SK-N-SH (cell line): ENCODE results near the gene RLBP1. TPM values are rescaled to one million over a fixed set of nuclear protein-coding genes. Genes with fewer than 3 reads are reported as not detected.

Source experiments
- ELF1 ChIP-seq: IDR thresholded peaks from 2 replicates; pipeline ENCODE4 v1.4.0; 2012
- EP300 ChIP-seq, 2 experiments: IDR thresholded peaks; 2 replicates each; pipeline versions ENCODE4 v1.4.0 to v1.6.1; 2012; ENCODE audit warnings: borderline replicate concordance in 1 of 2, low read depth in 1 of 2, low read length in 1 of 2
- EZH2phosphoT487 ChIP-seq: fragments of 200-600 bp; sonication (generic); IDR thresholded peaks from 2 replicates; pipeline ENCODE4 v1.6.1; 2017; ENCODE audit warnings: low read depth, mixed run types, mild to moderate bottlenecking, antibody characterized with exemption, moderate library complexity, borderline replicate concordance
- FOSL2 ChIP-seq: IDR thresholded peaks from 2 replicates; pipeline ENCODE4 v1.4.0; 2012; ENCODE audit warnings: low read depth, mild to moderate bottlenecking, moderate library complexity, borderline replicate concordance
- FOXJ3 ChIP-seq: sonication (generic); formaldehyde crosslinking; IDR thresholded peaks from 2 replicates; pipeline ENCODE4 v1.5.1; 2020; ENCODE audit warnings: mild to moderate bottlenecking, missing genetic modification reagents
- GATA2 ChIP-seq: sonication (generic); formaldehyde crosslinking; IDR thresholded peaks from 2 replicates; pipeline ENCODE4 v1.5.0; 2020; ENCODE audit warnings: mild to moderate bottlenecking, missing genetic modification reagents
- JUND ChIP-seq: IDR thresholded peaks from 2 replicates; pipeline ENCODE4 v1.4.0; 2012
- MXI1 ChIP-seq: IDR thresholded peaks from 2 replicates; pipeline ENCODE4 v1.6.1; 2012; ENCODE audit warnings: mild to moderate bottlenecking, low read depth, low read length, improper control_type of control experiment
- RAD21 ChIP-seq: IDR thresholded peaks from 2 replicates; pipeline ENCODE4 v1.6.1; 2012; ENCODE audit warnings: mild to moderate bottlenecking, low read length
- RCOR1 ChIP-seq: fragments of 150-350 bp; IDR thresholded peaks from 2 replicates; pipeline ENCODE4 v1.6.1; 2017; ENCODE audit warnings: antibody characterized with exemption, low read length
- RFX5 ChIP-seq: IDR thresholded peaks from 2 replicates; pipeline ENCODE4 v1.6.1; 2012; ENCODE audit warnings: mild to moderate bottlenecking, improper control_type of control experiment, low read length
- SMC3 ChIP-seq: IDR thresholded peaks from 2 replicates; pipeline ENCODE4 v1.6.1; 2012; ENCODE audit warnings: low read depth, low read length, improper control_type of control experiment
- TCF12 ChIP-seq: IDR thresholded peaks from 2 replicates; pipeline ENCODE4 v1.4.0; 2012
- TEAD4 ChIP-seq: IDR thresholded peaks from 2 replicates; pipeline ENCODE4 v1.4.0; 2012; ENCODE audit warnings: mild to moderate bottlenecking, borderline replicate concordance; ENCODE audit not compliant: insufficient read depth
- YY1 ChIP-seq: IDR thresholded peaks from 2 replicates; pipeline ENCODE4 v1.4.0; 2012; ENCODE audit warnings: low read depth, mild to moderate bottlenecking
- polyA plus RNA-seq, 3 experiments: library from polyadenylated mRNA; depleted of rRNA; stranded (reverse); fragments of >200 nt; gene quantifications; 2 replicates each; pipeline ENCODE4 v1.2.3, GENCODE V29; 2012
- TF ChIP-seq, protein P1 (sequence below): IDR thresholded peaks from 2 replicates; pipeline ENCODE4 v1.4.0; 2012; ENCODE audit warnings: low read depth
- TF ChIP-seq, protein P2 (sequence below): fragments of 150-350 bp; IDR thresholded peaks from 2 replicates; pipeline ENCODE4 v1.6.1; 2016; ENCODE audit warnings: mild to moderate bottlenecking, low read depth, low read length
- TF ChIP-seq, protein P3 (sequence below): IDR thresholded peaks from 2 replicates; pipeline ENCODE4; 2012
- TF ChIP-seq, protein P4 (sequence below): IDR thresholded peaks from 2 replicates; pipeline ENCODE4 v1.6.1; 2012; ENCODE audit warnings: mild to moderate bottlenecking, low read depth, low read length, moderate library complexity

RLBP1 gene
- polyA plus RNA-seq, 1 of the 3 experiments (the other 2 are of a cell fraction), result not detected

DNA sequence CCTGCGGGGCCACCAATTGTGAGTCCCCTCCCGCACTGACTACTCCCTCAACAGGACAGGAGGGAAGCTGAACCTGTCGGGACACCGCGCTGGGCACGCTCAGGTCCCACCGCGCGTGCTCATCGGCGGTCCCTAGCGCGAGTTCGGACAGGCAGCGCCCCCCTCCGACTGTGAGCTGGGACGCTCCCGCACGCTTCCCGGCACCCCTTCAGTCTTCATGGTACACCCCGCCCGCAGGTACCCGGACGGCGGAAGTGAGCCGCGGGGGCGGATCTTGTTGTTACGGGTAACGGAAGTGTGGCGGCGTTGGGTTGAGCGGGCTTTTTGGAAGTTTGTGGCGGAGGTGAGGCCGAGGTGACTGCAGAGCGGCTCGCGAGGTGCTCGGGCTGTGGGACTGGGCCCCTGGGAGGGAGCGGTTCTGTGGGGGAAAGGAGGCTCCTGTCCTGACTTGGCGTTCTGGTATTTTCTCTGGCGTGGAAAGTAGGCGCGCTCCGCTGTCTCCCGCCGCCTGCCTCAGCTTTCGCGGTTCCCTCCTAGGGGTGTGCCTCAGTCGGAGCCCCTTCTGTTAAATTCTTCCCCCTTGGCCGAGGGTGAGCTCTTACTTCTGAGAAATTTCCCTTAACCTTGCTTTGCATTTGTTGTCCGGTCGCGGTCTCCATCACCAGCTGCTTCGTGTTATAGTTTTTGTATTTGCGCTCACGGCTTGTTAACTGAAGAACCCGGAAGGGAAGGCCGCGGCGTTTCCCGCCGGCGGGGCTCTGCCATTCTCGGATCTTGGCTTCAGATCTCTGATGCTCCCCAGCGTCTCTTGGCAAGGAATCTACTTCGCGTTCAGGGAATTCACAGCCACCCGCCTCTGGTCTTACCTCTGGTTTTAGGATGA lies 22.6 kb upstream of the RLBP1 start, which contains the start of gene FANCI (continued):
- TF ChIP-seq TEAD4 (no peak), TCF12 (no peak), MXI1 (peak; percentile 95; the same call in 1 of the 2 replicates), SMC3 (peak; percentile 48), ELF1 (peak; percentile 79), FOSL2 (no peak), GATA2 (CRISPR knock-in tag) (no peak), EP300 (IDR thresholded peaks at IDR 0.05; ENCODE audit: borderline replicate concordance in 1 of 2, low read depth in 1 of 2, low read length in 1 of 2) (no peak; a peak in 1 of 4 replicates), JUND (no peak), EZH2phosphoT487 (no peak), RCOR1 (no peak), RFX5 (no peak), RAD21 (peak; percentile 60), YY1 (0 out of 2 replicates have a peak, but pooled peaks have one; percentile 14), FOXJ3 (CRISPR knock-in tag) (no peak)
- TF ChIP-seq, protein P1, sequence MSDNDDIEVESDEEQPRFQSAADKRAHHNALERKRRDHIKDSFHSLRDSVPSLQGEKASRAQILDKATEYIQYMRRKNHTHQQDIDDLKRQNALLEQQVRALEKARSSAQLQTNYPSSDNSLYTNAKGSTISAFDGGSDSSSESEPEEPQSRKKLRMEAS, result peak; percentile 91
- TF ChIP-seq, protein P2, sequence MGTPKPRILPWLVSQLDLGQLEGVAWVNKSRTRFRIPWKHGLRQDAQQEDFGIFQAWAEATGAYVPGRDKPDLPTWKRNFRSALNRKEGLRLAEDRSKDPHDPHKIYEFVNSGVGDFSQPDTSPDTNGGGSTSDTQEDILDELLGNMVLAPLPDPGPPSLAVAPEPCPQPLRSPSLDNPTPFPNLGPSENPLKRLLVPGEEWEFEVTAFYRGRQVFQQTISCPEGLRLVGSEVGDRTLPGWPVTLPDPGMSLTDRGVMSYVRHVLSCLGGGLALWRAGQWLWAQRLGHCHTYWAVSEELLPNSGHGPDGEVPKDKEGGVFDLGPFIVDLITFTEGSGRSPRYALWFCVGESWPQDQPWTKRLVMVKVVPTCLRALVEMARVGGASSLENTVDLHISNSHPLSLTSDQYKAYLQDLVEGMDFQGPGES, result no peak
- TF ChIP-seq, protein P3, sequence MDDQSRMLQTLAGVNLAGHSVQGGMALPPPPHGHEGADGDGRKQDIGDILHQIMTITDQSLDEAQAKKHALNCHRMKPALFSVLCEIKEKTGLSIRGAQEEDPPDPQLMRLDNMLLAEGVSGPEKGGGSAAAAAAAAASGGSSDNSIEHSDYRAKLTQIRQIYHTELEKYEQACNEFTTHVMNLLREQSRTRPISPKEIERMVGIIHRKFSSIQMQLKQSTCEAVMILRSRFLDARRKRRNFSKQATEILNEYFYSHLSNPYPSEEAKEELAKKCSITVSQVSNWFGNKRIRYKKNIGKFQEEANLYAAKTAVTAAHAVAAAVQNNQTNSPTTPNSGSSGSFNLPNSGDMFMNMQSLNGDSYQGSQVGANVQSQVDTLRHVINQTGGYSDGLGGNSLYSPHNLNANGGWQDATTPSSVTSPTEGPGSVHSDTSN, result no peak
- TF ChIP-seq, protein P4, sequence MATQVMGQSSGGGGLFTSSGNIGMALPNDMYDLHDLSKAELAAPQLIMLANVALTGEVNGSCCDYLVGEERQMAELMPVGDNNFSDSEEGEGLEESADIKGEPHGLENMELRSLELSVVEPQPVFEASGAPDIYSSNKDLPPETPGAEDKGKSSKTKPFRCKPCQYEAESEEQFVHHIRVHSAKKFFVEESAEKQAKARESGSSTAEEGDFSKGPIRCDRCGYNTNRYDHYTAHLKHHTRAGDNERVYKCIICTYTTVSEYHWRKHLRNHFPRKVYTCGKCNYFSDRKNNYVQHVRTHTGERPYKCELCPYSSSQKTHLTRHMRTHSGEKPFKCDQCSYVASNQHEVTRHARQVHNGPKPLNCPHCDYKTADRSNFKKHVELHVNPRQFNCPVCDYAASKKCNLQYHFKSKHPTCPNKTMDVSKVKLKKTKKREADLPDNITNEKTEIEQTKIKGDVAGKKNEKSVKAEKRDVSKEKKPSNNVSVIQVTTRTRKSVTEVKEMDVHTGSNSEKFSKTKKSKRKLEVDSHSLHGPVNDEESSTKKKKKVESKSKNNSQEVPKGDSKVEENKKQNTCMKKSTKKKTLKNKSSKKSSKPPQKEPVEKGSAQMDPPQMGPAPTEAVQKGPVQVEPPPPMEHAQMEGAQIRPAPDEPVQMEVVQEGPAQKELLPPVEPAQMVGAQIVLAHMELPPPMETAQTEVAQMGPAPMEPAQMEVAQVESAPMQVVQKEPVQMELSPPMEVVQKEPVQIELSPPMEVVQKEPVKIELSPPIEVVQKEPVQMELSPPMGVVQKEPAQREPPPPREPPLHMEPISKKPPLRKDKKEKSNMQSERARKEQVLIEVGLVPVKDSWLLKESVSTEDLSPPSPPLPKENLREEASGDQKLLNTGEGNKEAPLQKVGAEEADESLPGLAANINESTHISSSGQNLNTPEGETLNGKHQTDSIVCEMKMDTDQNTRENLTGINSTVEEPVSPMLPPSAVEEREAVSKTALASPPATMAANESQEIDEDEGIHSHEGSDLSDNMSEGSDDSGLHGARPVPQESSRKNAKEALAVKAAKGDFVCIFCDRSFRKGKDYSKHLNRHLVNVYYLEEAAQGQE, result no peak
